ENCODE results near the gene NREP. TPM values are rescaled to one million over a fixed set of nuclear protein-coding genes. Genes with fewer than 3 reads are reported as not detected.

Gene NREP
- total and polyA plus RNA-seq, 10 donors = 12.9 to 54.5 (median 32.9) TPM

DNA sequence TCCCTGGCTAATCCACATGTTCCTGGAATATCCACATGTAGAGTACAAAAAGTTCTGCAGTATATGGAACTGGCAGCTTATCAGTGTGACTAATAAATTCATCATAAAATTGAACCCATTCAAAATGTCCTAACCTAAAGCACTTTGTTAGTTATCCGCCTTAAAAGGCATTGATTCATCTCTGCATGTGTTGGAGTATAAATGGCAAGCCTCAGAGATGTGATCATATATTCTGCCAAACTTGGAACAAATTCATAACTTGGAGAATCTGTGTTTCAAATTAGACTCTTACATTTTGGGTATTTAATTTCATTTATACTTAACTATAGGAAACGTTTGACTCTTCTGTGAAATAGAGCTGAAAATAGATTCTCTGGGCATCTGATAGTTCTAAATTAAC lies 25.2 kb upstream of the NREP start:
- no peak for TF ChIP-seq CTCF (IDR thresholded peaks at IDR 0.05 in 8 of 11, conservative IDR thresholded peaks at IDR 0.05 in 3 of 11)
- no peak for TF ChIP-seq POLR2A (IDR thresholded peaks at IDR 0.05)
- no peak for TF ChIP-seq POLR2AphosphoS5 (IDR thresholded peaks at IDR 0.05)
- Histone ChIP-seq H3K4me3 (no peak overlapping the region), H3K36me3 (no peaks in the 10 kb centered on the region), H3K9me3 (no peaks in the 10 kb centered on the region), H3K27ac (no peak overlapping the region), H3K4me1 (peaks cover 0 to 13% (median 5%) of the 10 kb centered on the region in 6 donors), H3K27me3 (replicated peaks in 1 of 7) (no peaks in the 10 kb centered on the region)
- WGBS, 5 donors = 76 to 85% (median 80%) methylated on average over 2 of the region's 2 CpGs
- DNase-seq = no peak
- intact Hi-C loops (cut with DNase I; ENCODE audit: low total_unique reads) = no loop called here

DNA sequence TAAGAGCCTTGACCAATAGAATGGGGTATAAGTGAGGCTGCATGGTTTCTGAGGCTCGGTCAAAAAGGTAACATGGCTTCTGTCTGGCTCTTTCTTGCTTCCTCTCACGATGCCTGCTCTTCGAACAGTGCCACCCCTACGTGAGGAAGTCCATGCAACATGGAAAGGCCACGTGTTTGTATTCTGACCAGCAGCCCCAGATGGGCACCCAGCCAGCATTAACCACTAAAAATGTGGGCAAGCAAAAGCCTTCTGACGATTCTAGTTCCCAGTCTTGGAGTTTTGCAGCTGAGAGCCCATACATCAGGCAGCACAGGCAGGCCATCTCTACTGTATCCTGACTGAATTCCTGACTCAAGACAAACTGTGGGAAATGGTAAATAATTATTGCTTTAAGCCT lies 24.2 kb upstream of the NREP start:
- Histone ChIP-seq H3K27me3 (replicated peaks in 1 of 7) (no peaks in the 10 kb centered on the region), H3K36me3 (no peaks in the 10 kb centered on the region), H3K27ac (no peak overlapping the region), H3K4me1 (peaks cover 0 to 13% (median 5%) of the 10 kb centered on the region in 6 donors), H3K9me3 (no peaks in the 10 kb centered on the region), H3K4me3 (no peak overlapping the region)
- TF ChIP-seq POLR2A (IDR thresholded peaks at IDR 0.05) (no peak), CTCF (IDR thresholded peaks at IDR 0.05 in 8 of 11, conservative IDR thresholded peaks at IDR 0.05 in 3 of 11) (no peak), POLR2AphosphoS5 (IDR thresholded peaks at IDR 0.05) (no peak)
- no peak for DNase-seq
- WGBS, 5 donors = 33 to 53% (median 46%) methylated on average over 6 of the region's 6 CpGs
- intact Hi-C loops (cut with DNase I; ENCODE audit: low total_unique reads) = no loop called here

DNA sequence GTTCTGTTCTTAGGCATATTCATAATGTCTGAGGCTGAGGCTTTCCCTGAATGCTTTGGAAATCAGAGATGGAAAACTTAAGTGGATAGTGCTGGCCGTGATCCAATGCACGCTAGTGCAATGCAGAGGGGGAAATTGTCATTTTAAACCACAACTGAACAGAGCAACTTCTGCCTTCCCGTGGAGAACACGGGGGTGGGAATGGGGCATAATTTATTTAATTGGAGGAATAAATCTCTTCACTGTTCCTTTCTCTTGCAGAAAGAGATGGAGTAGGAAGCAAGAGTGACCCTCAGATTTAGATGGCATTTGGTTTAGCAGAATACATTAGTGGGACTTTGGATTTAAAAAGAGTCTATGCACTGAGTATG lies 22.9 kb upstream of the NREP start:
- no peak for DNase-seq
- Histone ChIP-seq H3K4me3 (no peak overlapping the region), H3K27ac (no peak overlapping the region), H3K36me3 (no peaks in the 10 kb centered on the region), H3K4me1 (peaks cover 0 to 23% (median 5%) of the 10 kb centered on the region in 6 donors), H3K27me3 (replicated peaks in 1 of 7) (peaks cover 0 to 4% (median 0%) of the 10 kb centered on the region in 7 donors), H3K9me3 (no peaks in the 10 kb centered on the region)
- intact Hi-C loops (cut with DNase I; ENCODE audit: low total_unique reads) = no loop called here
- 2 to 11% (median 5%) methylated on average over 4 of the region's 4 CpGs for WGBS, 5 donors
- no peak for TF ChIP-seq CTCF (IDR thresholded peaks at IDR 0.05 in 8 of 11, conservative IDR thresholded peaks at IDR 0.05 in 3 of 11)
- TF ChIP-seq POLR2A (IDR thresholded peaks at IDR 0.05) = no peak
- no peak for TF ChIP-seq POLR2AphosphoS5 (IDR thresholded peaks at IDR 0.05)

DNA sequence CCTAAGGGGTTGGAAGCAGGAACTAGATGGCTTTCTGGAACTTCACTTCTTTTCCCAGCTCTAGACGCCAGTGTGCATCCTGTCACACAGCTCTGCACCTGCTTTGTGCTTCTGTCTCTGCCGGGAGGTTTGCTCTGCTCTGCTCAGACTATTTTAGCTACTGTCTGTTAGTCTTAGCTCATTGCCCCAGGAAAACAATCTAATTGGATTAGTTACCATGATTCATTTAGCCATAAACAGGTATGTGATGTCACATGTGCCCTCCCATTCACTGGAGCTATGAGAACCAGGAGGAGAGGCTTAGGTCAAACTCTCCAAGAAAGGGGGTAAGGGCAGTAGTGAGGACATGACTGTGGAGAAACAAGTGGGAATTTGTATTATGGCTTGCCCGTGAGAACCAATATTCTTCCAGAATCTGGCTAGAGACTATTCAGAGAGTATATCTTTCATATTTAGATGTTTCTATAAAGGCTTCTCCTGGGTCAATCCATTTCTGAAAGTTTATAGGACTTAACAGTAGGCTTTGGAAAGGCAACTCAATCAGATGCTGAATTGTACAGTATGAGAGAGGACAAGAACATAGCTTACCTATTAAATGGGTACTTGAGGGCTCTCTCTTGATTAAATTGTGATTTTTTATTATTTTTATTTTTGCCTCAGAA lies 22.4 kb upstream of the NREP start:
- WGBS, 5 donors = 41 to 54% (median 48%) methylated on average over 3 of the region's 3 CpGs
- no peaks in the 10 kb centered on the region for H3K36me3 ChIP-seq
- DNase-seq = no peak
- peaks cover 0 to 28% (median 9%) of the 10 kb centered on the region in 6 donors for H3K4me1 ChIP-seq
- intact Hi-C loops (cut with DNase I; ENCODE audit: low total_unique reads) = no loop called here
- H3K27ac ChIP-seq = no peak overlapping the region
- H3K9me3 ChIP-seq = no peaks in the 10 kb centered on the region
- no peak overlapping the region for H3K4me3 ChIP-seq
- no peak for TF ChIP-seq POLR2A (IDR thresholded peaks at IDR 0.05)
- TF ChIP-seq POLR2AphosphoS5 (IDR thresholded peaks at IDR 0.05) = no peak
- no peak for TF ChIP-seq CTCF (IDR thresholded peaks at IDR 0.05 in 8 of 11, conservative IDR thresholded peaks at IDR 0.05 in 3 of 11)
- H3K27me3 ChIP-seq (replicated peaks in 1 of 7) = peaks cover 0 to 8% (median 0%) of the 10 kb centered on the region in 7 donors

Data from spleen (tissue), 11 donors.